H54 (cell line): ENCODE data around the gene CAST.
A peak's percentile ranks its signal among the peaks of the same experiment; 100 is the strongest.

Experiments
- DNase-seq: peaks from one replicate; pipeline ENCODE4 v3.0.0; 2011; ENCODE audit warnings: low spot score, mixed read lengths; ENCODE audit not compliant: insufficient read length
- FAIRE-seq: peaks from 3 replicates; lab custom pipeline; 2011; peaks lifted over from hg19 to GRCh38; lab: Jason Lieb, UNC
- POLR2A ChIP-seq: IDR thresholded peaks from 2 replicates; pipeline ENCODE4 v1.6.1; 2011; ENCODE audit warnings: low read depth, mild to moderate bottlenecking, low read length

The CAST gene

GRCh38 chr5:96765043-96765442 lies 102.9 kb downstream of the CAST start:
- no peak for TF ChIP-seq POLR2A
- FAIRE-seq (no peak), DNase-seq (no peak)

- DNase-seq (no peak), FAIRE-seq (no peak)
- TF ChIP-seq POLR2A, result no peak
Measured at GRCh38 chr5:96768708-96769251, 106.6 kb downstream of the CAST start.

DNA sequence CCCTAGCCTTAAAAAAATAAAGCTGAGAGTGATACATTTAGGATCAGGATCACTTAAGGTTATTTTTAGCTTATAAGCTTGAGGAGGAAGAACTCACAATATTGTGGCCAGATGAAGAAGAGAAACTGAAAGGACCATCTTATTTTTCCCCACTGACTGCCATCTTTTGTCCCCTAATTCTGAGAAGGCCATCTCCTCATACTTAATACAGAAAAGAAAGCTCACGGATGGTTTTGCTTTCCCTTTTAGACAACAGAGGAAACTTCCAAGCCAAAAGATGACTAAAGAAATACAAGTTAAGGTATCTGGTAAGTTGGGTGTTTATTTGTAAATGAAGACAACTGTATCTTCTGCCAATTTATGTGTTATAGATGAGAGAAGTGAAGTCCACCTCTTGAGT lies 109.2 kb downstream of the CAST start:
- no peak for FAIRE-seq
- no peak for DNase-seq
- TF ChIP-seq POLR2A, result no peak

- FAIRE-seq (no peak), DNase-seq (no peak)
- no peak for TF ChIP-seq POLR2A
Measured at GRCh38 chr5:96772111-96772510, 109.9 kb downstream of the CAST start.

DNA sequence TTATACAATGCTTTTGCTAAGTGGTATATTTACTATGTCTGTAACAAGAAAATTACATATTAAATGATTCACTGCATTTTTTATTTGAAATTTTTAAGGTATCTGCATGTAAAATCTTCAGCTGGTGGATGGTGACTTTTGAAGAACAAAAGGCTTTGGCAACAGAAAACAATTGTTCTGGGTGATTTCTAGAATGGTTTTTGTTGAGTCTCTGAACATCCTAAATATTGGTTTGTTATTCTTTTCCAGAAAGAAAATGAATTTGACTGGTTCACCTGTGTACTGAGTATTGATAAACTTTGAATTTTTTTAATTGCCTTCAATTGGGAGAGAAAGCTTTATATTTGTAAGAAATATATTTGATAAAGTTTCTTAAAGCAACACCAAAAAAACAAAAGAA lies 110.4 kb downstream of the CAST start:
- FAIRE-seq (no peak), DNase-seq (no peak)
- TF ChIP-seq POLR2A, result no peak

DNA sequence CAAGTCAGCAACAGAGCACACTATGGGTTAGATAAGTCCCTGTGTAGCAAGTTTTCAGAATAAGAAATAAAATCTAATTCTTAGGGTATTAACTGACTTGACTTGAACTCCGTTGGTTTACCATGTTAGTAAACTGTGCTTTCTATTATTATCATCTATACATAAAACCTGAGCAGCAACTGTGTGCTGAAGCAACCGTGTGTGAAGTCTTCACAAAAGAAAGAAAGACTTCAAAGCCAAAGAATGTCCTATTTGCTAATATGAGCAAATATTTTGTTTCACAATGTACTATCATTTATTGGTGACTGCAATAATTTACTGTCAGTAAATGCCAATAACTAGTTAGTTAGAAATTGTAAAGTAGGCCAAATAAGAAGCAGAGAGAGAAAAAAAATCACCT lies 112.9 kb downstream of the CAST start:
- FAIRE-seq (peak; percentile 23), DNase-seq (no peak)
- TF ChIP-seq POLR2A, result no peak

DNA sequence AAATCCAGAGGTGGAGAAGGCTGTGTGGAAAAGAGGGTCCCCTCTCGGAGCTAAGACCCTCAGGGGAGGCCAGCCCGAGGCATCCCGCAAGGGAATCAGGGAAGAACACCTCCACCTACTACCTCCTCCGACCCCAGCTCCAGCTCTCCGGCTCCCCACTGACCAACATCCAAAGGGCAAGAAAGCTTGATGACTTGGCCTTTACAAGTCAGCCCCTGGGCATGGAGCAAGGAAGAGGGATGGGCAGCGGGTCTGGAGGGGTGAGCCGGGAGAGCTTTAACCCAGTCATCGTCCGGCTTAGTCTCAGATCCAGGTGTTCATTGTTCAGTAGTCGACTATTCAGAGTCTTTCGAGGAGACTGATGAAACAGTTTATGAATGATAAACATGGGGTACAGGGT lies 113.5 kb downstream of the CAST start:
- FAIRE-seq, result no peak
- TF ChIP-seq POLR2A, result no peak
- no peak for DNase-seq

DNA sequence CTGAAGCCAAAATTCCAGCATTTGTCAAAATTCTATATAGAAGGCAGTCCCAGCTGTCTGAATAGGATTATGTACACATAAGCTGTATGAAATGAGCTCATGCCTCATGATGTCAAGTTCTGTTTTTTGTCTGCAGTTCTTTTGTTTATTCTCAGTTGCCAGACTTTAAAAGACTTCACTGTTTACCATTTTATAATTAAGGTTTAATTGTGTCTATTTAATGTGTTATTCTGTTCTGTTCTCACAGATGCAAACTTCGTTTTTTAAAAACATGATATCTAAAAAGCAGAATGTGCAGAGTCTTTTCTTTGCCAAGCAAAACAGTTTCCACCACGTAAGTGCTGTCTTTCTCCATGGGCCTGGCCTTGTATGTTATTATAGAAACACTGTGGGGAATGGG lies 114.4 kb downstream of the CAST start:
- DNase-seq (no peak), FAIRE-seq (no peak)
- TF ChIP-seq POLR2A, result no peak

DNA sequence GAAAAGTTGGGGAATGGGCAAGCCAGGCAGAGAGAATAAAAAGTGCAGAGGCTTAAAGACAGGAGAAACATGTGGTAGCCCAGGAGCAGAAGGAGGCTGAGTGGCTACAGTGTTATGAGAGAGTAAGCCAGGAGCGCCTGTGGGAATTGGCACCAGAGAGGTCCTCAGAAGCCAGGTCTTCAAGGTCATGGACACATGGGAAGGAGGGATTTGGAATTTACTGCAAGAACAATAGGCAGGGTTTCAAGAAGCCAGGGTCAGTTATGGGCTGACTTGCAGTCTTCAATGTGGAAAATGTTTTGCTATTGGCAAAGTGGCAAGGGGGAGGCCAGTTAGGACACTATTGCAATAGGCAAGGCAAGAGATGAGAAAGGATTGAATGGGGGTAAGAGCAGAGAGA lies 116.2 kb downstream of the CAST start:
- no peak for DNase-seq
- FAIRE-seq, result no peak
- no peak for TF ChIP-seq POLR2A

DNA sequence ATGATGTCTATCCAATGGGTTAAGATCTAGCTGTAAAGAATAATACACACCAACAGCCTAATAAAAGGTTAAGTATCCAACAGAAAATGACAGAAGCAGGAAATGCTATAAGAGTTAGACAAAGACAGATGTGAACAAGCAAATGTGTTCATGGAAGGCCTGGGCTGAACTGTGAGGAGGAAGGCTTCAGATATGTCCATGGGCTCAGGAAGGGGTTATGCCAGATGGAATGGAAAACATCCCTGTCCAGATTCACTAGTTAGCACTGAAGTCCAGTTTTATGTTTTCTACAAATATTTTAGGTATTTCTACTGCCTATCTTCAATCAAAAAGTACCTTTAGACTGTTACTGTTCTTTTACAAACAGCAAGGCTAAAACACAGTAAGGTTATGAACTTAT lies 118.5 kb downstream of the CAST start:
- no peak for TF ChIP-seq POLR2A
- DNase-seq (no peak), FAIRE-seq (peak; percentile 75)

- FAIRE-seq, result no peak
- no peak for DNase-seq
- no peak for TF ChIP-seq POLR2A
Measured at GRCh38 chr5:96781031-96781971, 119.1 kb downstream of the CAST start.

GRCh38 chr5:96783326-96783725 lies 121.2 kb downstream of the CAST start:
- FAIRE-seq (no peak), DNase-seq (no peak)
- TF ChIP-seq POLR2A, result no peak

DNA sequence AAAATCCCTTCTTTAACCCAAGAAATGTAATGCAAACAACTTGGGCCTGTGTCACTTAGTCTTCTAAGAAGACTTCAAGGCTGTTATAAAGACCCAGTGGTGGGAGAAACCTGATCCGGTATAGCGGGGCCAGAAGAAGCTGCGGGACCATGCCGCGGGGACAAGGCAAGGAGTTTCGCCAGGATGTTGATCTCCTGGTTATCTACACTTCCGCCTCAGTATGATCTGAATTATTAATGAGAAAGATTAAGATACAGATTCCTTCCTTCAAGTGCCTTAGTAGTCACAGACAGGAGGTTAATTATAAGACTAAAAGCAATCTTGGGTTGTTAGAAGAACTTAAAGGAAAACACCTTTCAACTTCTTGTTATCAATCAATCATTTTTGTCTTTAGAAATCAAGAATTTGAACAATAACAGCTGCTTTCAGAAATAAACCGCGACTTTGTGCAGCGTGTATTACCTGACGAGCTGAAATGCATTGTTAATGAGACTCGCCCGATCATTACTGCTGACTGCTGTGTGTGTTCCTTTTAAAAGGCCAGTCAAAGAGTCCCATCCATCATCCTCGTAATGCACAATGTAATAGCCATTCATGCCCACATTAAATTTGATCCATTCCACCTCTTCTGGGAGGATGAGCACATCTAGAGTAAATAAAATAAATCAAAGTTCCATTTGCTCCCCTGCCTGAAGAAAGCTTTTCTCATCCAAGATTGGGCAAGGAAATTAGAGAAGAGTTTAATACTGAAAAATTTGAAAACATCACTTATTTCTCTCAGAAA lies 123.3 kb downstream of the CAST start:
- DNase-seq, result no peak
- no peak for TF ChIP-seq POLR2A
- no peak for FAIRE-seq

- DNase-seq, result no peak
- no peak for TF ChIP-seq POLR2A
- FAIRE-seq, result no peak
Measured at GRCh38 chr5:96788112-96788749, 126.1 kb downstream of the CAST start.
